Measurements from ENCODE around the gene SLC38A9. TPM values are rescaled to one million over a fixed set of nuclear protein-coding genes. Genes with fewer than 3 reads are reported as not detected.

The SLC38A9 gene
- total RNA-seq, 1 donor from 2014 or later = 15.0 TPM

DNA sequence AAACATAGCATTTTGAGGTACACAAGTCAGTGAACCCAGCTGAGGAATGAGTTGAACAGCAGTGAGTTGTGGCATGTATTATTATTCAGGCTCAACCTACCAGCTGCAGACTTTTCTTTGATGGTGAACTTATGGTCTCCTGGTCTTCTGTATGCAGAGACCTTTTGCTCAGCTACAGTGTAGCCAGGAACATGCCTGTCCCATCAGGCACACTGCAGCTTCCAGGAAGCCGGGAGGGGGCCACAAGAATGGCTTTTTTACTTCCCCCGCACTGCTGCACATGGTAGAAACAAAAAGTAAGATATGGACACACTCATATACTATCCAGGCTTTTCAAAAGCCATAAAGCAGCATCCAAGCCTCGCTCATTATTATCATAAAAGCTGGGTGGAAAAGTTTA is 112.0 kb downstream of the SLC38A9 start:
- no peak for DNase-seq (ENCODE audit: low read depth)
- no peak for TF ChIP-seq CTCF (conservative IDR thresholded peaks at IDR 0.05; ENCODE audit: low read depth, low read length)
- no peak overlapping the region for H3K4me3 ChIP-seq (ENCODE audit: low read depth, low read length)

DNA sequence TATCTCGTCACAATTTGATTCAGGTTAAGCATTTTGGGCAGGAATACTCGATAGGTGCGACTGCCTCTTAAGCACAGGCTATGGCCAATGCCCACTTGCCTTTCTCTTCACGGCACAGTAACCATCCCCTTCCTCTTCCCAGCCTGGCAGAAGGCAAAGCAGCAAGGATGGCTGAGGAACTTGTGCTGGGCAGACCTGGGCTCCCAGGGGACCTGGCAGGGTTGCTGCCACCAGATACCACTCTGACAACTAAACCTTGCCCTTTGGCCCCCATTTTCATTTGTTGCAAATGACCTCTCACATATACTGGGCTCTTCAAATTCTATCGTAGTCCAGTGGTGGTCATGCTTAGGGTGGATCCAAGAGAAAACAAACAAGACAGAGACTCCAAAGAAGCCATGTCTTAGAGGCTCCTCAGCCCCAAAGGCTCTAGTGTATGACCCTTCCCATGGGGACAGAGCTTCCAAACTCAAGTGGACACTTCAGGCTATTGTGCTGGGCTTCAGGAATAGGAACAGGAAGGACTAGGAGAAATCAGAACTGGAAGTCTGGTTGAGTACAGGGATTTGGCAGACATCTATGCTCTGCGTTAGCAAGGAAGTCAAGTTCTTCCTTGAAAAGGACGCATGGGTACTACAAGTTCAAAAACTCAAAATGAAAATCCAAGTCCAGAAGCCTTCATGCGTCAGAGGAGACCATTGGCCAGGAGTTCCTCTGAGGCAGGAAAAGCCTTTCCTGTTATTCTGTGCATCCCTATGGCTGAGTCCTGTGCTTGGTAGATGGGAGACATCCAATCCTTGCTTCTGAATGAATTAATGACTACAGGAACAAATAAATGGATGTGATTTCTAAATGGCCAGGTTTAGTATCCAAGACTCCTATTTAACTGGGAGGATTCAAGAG is 112.7 kb downstream of the SLC38A9 start:
- TF ChIP-seq CTCF (conservative IDR thresholded peaks at IDR 0.05; ENCODE audit: low read depth, low read length) = no peak
- DNase-seq (ENCODE audit: low read depth) = no peak
- no peak overlapping the region for H3K4me3 ChIP-seq (ENCODE audit: low read depth, low read length)

DNA sequence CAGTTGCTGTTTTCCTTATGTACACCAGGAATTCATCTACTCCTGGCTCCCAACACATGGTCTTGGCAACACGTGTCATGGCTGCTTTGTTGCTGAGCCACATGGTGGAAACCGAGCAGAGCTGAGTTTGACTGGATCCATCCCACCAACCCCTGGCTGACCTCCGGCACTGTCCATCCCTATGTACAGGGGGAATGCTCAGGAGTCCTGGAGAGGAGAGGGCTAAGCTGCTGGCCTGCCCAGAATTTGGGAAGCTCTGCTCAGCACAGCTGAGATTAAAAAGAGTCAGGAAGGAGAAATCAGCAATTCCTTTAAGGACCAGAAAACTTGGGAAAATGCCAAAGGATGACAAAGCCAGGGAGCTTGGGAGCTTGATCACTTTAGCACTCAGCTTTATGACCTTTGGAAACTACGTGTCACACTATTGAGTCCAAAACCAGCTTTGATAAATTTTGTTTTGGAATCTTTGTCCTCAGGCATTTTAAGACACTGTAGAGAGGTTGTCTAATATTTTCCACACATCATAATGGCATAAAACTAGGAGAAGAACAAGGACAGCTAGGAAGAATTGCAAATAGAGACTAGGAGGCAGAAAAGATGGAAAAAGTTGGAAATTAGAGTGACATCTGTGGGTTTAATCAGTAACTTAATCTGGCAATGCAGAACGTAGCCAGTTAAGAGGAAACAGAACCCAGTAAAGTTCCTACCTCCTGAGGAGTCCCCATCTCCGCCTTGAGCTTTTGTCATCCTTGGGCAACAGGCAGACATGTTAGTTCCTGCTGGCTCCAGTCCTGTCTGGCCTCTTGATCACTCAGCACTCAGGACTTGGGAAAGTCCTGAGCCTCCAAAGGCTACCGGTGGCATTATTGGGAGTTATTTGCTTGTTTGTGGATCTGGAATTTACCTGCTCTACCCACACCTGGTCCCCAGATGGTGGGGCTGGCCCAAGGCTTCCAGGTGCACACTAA is 114.8 kb downstream of the SLC38A9 start:
- TF ChIP-seq CTCF (conservative IDR thresholded peaks at IDR 0.05; ENCODE audit: low read depth, low read length) = no peak
- DNase-seq (ENCODE audit: low read depth) = peak; percentile 40
- H3K4me3 ChIP-seq (ENCODE audit: low read depth, low read length) = no peak overlapping the region

- no peak for TF ChIP-seq CTCF (conservative IDR thresholded peaks at IDR 0.05; ENCODE audit: low read depth, low read length)
- H3K4me3 ChIP-seq (ENCODE audit: low read depth, low read length) = no peak overlapping the region
- DNase-seq (ENCODE audit: low read depth) = no peak
These were observed 117.5 kb downstream of the SLC38A9 start for GRCh38 chr5:55594671-55595070.

GRCh38 chr5:55593115-55593472 is 119.0 kb downstream of the SLC38A9 start:
- H3K4me3 ChIP-seq (ENCODE audit: low read depth, low read length) = no peak overlapping the region
- no peak for DNase-seq (ENCODE audit: low read depth)
- no peak for TF ChIP-seq CTCF (conservative IDR thresholded peaks at IDR 0.05; ENCODE audit: low read depth, low read length)

DNA sequence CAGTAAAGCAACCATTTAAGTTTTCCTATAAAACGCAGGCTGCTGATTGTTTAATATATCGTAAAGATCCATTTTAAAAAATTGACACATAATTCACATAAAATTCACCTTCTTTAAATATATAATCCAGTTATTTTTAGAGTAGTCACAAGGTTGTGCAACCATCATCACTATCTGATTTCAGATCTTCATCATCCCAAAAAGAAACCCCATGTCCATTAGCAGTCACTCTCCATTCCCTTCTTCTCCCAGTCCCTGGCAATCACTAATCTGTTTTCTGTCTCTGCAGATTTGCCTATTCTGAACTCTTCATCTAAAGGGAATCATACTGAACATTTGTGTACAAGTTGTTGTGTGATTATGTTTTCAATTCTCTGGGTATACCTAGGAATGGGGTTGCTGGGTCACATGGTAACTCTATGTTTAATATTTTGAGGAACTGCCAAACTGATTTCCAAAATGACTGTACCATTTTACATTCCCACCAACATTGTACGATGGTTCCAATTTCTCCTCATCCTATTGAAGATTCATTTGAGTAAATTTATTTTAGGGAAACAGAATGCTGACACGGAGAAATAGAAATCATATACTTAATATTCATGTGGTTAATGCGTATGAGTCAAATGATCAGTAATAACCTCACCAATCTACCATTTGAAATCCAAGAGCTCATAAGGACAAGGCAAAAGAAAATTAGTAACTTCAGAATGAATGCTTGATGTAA is 119.6 kb downstream of the SLC38A9 start:
- no peak overlapping the region for H3K4me3 ChIP-seq (ENCODE audit: low read depth, low read length)
- TF ChIP-seq CTCF (conservative IDR thresholded peaks at IDR 0.05; ENCODE audit: low read depth, low read length) = no peak
- no peak for DNase-seq (ENCODE audit: low read depth)

All from epithelial cell of proximal tubule (primary cell).